ENCODE data around the gene ODAD2.
"Not testable (repeated sequence)": the region's sequence is repeated elsewhere in the genome, so short reads cannot be mapped to it uniquely, and the experiment has no call there.

ODAD2 gene

GRCh38 chr10:27998954-27999275 lies at the start of gene ODAD2:
Gene ODAD2 (minus strand): TSS chr10:27999079. CDS start chr10:27995142, 3,937 bp downstream.
- DNase-seq = no peak

DNA sequence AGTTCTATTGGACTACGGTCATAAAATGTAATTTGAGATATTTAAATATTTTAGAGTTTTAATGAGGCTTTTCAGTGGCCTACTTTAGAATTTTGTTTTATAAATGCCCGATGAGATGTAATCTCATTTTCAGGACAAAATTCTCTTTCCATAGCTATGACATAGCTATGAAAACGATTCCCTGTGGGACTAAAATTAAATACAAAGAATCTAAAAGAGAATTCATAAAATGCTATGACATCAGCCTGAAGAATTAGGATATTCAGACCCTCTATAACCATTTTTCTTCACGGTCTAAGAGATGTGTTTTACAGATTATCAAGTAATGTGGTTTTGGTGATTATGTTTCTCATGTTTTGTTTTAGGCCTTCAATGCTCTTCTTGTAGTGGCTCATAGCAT lies 48.2 kb upstream of the ODAD2 start:
- DNase-seq = no peak

- no peak for DNase-seq
Observed at GRCh38 chr10:28046579-28046978, 47.7 kb upstream of the ODAD2 start.

GRCh38 chr10:28043941-28044340 lies 45.1 kb upstream of the ODAD2 start:
- DNase-seq = no peak

GRCh38 chr10:28036587-28036986 lies 37.7 kb upstream of the ODAD2 start:
- DNase-seq = no peak

DNA sequence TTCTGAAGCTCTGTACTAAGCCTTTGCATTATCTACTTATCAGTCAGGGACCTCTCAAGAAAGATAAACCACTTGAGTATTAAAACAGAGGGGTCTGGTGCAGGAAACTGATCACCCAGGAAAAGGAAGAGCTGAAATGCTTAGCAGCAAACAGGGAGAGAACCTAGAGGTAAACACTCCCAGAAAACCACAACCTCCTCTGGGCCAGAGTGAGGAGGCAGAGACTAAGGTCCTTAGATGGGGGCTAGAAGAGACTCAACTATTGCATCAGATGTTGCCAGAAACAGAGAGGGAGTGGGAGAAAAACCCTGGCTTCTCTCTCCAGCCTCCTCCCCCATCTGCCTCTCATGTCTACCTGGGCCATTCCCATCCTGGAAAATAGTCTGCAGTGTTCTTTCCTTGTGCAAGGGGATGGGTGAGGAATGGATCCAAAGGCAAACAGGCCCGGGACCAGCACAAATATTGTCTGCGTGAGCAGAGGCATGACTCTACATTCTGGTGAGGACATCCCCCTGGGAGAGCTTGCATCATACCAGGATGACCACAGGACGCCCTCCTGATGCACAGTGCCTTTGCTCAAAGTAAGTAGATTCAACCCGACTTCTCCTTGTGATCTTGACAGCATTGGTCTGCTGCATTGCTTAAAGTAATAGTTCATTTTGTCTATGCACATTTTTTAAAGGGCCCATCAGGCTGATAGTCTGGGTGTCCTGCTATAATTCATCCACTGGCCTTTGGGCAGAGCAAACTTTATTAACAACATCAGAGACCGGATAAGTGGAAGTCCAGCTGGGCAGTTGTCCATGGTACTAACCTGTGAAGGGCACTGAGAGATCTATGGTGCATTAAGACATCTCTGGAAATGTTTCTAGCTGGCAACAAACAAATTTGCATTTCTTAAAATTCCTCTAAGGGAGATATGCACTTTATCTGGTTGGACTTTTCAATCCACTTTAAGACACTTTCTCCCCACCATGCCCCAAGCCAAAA lies 22.4 kb upstream of the ODAD2 start:
- no peak for DNase-seq

GRCh38 chr10:28020080-28020860 lies 21.4 kb upstream of the ODAD2 start:
- no peak for DNase-seq

GRCh38 chr10:28014651-28015050 lies 15.8 kb upstream of the ODAD2 start:
- DNase-seq = no peak

- DNase-seq = no peak
Observed at GRCh38 chr10:28012990-28013515, 14.2 kb upstream of the ODAD2 start.

DNA sequence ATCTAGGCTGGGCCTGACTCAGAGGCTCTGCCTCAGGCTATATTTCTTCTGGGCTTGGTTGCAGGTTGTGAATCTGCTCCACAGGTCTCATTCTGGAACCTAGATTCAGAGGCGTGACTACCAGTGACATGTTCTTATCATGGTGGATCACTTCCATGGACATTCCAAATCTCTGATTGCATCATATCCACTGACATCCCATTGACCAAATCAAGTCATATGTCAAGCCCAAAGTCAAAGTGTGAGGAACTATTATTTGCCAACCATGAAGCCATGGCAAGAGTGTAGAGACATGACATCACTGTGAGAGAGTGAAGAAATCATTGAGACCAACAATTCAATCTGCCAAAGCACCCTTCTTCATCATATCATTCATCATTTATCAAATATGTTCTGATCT lies 11.9 kb upstream of the ODAD2 start:
- DNase-seq = no peak

DNA sequence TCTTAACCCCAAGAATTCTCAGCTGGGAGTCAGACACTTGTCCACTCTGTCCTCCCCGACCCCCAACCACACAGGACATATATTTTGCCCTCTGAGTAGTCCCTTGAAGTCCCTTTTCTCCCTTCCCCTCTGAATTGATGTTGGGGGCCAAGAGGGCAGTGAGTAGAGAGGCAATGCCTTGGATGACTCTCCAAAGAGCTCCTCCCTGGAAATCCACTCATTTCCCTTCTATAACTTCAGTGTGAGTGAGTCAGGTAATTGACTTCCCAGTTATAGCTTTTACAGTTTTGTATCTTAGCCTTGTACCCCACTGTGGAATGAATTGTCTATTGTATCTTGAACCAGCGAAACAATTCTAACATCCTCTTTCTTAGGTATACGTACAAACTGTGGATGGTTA lies 9.2 kb upstream of the ODAD2 start:
- DNase-seq = no peak

GRCh38 chr10:28001353-28001752 lies 2.5 kb upstream of the ODAD2 start:
- no peak for DNase-seq

DNA sequence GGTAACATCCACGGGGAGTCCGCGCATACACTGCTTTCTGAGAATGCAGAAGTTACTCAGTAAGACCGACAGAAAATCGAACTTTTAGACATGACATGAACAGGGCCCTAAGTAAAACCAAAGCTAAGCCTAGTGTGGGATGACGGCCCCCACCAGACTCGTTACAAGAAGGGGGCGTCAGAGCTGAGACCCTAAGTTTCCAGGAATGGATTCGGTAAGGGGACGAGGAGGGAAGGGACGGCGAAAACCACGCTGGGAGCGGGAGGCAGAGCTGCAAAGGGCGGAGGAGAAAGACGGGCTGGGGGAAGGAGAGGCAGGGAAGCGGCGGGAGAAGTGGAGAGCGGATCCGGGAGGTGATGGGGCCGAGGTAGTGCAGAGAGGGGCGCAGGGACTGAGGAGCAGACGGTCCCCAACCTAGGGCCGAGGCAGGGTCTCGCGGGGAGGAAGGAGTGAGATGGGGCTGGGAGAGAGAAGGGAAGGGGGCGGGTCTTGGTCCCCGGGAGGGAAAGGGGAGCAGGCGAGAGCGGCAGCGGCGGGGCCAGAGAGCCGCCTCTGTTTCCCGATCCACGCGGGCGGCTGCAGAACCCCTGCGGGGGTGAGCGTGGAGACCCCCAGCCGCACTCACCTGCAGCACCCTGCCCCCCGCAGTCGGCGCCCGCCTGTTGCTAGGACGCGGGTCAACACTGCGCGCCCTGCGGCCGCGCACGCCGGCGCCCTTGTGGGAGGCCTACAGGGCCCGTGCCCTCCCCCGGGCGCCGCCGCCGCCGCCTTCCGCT lies 513 bp downstream of the ODAD2 start:
- peak; percentile 54 for DNase-seq

DNA sequence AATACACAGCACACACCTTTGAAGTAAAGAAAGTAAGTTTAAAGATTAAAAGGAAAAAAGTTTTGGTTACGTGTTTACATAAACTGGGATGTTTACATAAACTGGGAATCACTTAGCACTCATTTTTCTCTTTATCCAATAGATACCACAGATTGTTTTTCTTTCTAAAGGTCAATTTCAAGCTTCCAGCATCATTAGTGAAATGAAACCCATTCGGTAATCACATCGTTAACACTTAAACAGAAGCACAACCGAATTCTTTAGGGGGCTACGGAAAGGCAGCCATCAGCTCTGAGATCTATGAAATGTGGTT lies 1.1 kb downstream of the ODAD2 start:
- no peak for DNase-seq

GRCh38 chr10:27995311-27995710 lies 3.6 kb downstream of the ODAD2 start:
- DNase-seq = no peak

DNA sequence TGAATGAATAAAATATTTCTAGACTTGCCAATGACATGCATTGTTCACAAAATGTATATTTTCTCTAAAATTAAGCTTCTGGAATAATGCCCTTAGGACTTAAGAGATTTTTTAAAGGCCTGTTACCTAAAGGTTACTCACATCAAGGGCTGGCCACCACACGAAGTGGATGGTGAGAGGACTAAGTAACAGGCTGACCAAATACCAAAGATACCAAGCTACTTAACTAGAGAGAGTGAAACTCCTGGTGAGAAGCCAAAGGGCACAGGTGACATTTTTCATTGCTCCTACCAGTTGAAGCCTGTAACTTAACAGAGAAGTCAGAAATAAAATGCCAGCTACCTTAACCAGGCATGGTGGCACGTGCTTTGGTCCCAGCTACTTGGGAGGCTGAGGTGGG lies 9.5 kb downstream of the ODAD2 start:
- DNase-seq = not testable (repeated sequence)

DNA sequence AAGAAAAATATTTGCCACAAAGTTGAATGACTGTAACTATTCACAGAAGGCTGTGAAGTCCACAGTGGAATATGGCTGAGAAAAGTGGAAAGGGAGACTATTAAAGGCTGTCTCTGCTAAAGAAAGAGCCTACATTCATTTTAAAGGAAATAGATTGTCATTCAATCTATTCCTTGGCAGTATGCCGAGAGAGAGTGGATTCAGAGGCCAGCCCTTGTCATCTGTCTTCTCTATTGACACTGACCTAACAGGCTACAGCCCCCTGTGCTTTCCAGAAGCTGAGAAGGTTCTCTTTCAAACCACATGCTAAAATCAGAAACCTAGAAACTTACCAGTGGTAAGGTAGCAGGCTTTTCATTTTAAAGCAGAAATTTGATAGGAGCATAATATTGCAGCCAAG lies 12.1 kb downstream of the ODAD2 start:
- DNase-seq = no peak

DNA sequence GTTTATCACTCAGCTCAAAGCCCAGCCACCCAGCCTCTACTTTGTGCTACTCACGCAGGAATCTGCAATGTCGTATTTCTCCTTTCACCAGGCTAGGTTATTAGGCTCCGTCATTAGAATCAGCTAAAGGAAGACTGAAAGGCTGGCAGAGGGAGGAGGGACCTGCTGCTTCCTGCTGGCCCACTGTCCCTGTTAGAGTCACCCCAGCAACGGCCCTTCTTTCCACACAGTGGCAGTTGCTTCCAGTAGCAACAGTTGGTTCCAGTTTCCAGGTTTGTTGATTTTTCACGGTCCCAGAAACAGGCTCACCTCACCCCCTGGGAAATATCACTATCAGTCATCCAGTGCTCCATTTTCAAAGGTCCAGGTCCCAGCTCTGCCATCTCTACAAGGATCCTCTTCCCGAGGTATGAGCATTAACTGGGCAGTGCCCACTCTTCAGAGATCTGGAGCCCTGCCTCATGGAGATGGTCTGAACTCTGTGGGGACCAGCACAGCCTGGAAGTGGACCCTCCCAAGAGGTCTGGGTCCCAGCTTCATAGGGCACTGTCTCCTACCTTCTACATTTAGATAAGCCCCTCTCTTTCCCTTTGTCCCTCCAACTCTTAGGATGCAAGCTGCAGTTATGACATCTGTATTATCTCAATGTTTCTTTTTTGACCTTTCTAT lies 15.9 kb downstream of the ODAD2 start:
- no peak for DNase-seq

DNA sequence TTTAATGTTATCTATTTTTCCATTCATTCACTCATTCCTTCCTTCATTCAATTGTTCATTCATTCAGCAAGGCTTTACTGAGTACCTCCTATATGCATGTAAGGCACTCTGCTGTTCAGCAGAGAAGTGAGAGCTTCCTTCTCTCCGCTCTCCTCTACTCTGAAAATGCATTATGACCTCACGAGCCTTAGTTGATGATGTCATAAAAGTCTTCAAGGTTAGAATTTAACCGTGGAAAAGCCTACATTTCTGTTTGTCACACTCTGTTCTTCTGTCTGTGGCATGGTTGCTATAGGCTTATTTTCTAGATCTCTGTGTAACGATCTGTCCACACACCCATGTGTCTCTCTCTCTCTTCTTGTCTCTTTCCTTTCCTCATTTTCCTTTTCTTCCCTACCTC lies 17.1 kb downstream of the ODAD2 start:
- DNase-seq = no peak

- DNase-seq = not testable (repeated sequence)
Observed at GRCh38 chr10:27970795-27971194, 28.1 kb downstream of the ODAD2 start.

- not testable (repeated sequence) for DNase-seq
Observed at GRCh38 chr10:27969931-27970330, 28.9 kb downstream of the ODAD2 start.

- DNase-seq = no peak
Observed at GRCh38 chr10:27959093-27959715, 39.7 kb downstream of the ODAD2 start.

Measured in stimulated activated CD4-positive, alpha-beta T cell treated with anti-CD3 and anti-CD28 coated beads, Interleukin-15, amount 100 ng/mL, for 24 hours (primary cell).